ENCODE measurements around the gene ROBO1. TPM values are rescaled to one million over a fixed set of nuclear protein-coding genes. Genes with fewer than 3 reads are reported as not detected.

The ROBO1 gene
- total RNA-seq, 1 donor from 2014 or later: 71.7 TPM

DNA sequence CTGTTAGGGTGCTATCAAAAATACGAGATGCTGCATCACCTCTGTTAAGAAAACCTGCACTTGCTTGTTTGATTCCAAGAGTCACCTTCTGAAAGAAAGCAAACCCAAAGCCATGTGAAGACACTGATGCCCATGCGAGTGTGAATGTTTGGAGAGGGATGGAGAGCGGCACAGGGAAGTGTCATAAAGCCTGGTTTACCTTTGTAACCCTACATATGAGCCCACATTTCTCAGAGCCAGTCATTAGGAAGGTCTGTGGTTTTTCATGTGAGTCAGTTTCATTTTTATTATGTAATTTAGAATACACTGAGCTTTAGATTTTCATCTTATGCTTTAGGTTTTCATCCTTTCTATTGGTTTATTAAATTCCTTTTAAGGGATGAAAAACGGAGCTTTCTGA, 896.8 kb downstream of the ROBO1 start:
- no peak for TF ChIP-seq EZH2 (IDR thresholded peaks at IDR 0.05; ENCODE audit: insufficient read depth, low read length)
- TF ChIP-seq, protein P1, sequence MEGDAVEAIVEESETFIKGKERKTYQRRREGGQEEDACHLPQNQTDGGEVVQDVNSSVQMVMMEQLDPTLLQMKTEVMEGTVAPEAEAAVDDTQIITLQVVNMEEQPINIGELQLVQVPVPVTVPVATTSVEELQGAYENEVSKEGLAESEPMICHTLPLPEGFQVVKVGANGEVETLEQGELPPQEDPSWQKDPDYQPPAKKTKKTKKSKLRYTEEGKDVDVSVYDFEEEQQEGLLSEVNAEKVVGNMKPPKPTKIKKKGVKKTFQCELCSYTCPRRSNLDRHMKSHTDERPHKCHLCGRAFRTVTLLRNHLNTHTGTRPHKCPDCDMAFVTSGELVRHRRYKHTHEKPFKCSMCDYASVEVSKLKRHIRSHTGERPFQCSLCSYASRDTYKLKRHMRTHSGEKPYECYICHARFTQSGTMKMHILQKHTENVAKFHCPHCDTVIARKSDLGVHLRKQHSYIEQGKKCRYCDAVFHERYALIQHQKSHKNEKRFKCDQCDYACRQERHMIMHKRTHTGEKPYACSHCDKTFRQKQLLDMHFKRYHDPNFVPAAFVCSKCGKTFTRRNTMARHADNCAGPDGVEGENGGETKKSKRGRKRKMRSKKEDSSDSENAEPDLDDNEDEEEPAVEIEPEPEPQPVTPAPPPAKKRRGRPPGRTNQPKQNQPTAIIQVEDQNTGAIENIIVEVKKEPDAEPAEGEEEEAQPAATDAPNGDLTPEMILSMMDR (IDR thresholded peaks at IDR 0.05; ENCODE audit: insufficient read depth, low read depth, low read length): no peak
- H3K27me3 ChIP-seq (ENCODE audit: insufficient read depth, low read length): no peaks in the 10 kb centered on the region
- no peak for FAIRE-seq
- DNase-seq (ENCODE audit: low read depth): peak; percentile 54
- peaks cover 10% of the 10 kb centered on the region for H3K4me1 ChIP-seq (ENCODE audit: insufficient read depth, low read length)
- H4K20me1 ChIP-seq (ENCODE audit: insufficient read depth, low read length): no peaks in the 10 kb centered on the region
- H3K27ac ChIP-seq (ENCODE audit: low read depth, low read length): no peak overlapping the region
- H3K36me3 ChIP-seq (ENCODE audit: insufficient read depth, low read length): no peaks in the 10 kb centered on the region
- Mint-ChIP-seq H3K4me1 (ENCODE audit: low read depth, unreplicated experiment) (peaks cover 37% of the 10 kb centered on the region), H3K9me3 (ENCODE audit: unreplicated experiment) (no peaks in the 10 kb centered on the region), H3K36me3 (ENCODE audit: low read depth, unreplicated experiment) (no peaks in the 10 kb centered on the region), H3K27me3 (ENCODE audit: low read depth, unreplicated experiment) (no peaks in the 10 kb centered on the region), H3K27ac (ENCODE audit: unreplicated experiment) (no peak overlapping the region), H3K4me3 (ENCODE audit: unreplicated experiment) (no peak overlapping the region)
- no peaks in the 10 kb centered on the region for H3K79me2 ChIP-seq (ENCODE audit: insufficient read depth, low read length)
- H2AFZ ChIP-seq (ENCODE audit: low read depth, low read length): no peak overlapping the region
- no peaks in the 10 kb centered on the region for H3K9me3 ChIP-seq (ENCODE audit: insufficient read depth, low read depth, low read length)
- H3K4me2 ChIP-seq (ENCODE audit: low read length): no peak overlapping the region
- no peak overlapping the region for H3K4me3 ChIP-seq (ENCODE audit: insufficient read depth, low read depth, low read length)
- H3K9ac ChIP-seq (ENCODE audit: low read length): no peak overlapping the region

DNA sequence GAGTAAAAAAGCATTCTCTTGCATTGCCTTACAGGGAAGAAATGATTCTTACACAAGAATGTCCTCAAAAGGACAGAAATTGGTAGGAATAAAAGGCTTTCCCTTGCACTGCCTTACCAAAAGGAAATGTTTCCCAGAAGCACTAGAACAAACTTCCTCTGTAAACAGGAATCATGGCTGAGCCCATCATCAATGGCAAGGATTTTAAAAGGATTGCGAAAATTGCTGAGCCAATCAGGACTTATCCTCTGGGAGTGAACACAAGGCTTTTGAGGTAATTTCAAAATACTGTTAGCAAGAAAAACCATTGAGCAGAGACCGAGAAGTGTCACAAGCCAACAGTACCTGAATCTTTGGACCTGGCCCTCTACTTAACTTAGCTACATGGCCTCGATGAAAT, 897.3 kb downstream of the ROBO1 start:
- Histone ChIP-seq H2AFZ (ENCODE audit: low read depth, low read length) (no peak overlapping the region), H3K27ac (ENCODE audit: low read depth, low read length) (no peak overlapping the region), H3K9ac (ENCODE audit: low read length) (no peak overlapping the region), H3K27me3 (ENCODE audit: insufficient read depth, low read length) (no peaks in the 10 kb centered on the region), H3K4me2 (ENCODE audit: low read length) (no peak overlapping the region), H3K36me3 (ENCODE audit: insufficient read depth, low read length) (no peaks in the 10 kb centered on the region), H3K4me3 (ENCODE audit: insufficient read depth, low read depth, low read length) (no peak overlapping the region), H3K4me1 (ENCODE audit: insufficient read depth, low read length) (peaks cover 10% of the 10 kb centered on the region), H4K20me1 (ENCODE audit: insufficient read depth, low read length) (no peaks in the 10 kb centered on the region), H3K9me3 (ENCODE audit: insufficient read depth, low read depth, low read length) (no peaks in the 10 kb centered on the region), H3K79me2 (ENCODE audit: insufficient read depth, low read length) (no peaks in the 10 kb centered on the region)
- H3K36me3 Mint-ChIP-seq (ENCODE audit: low read depth, unreplicated experiment): no peaks in the 10 kb centered on the region
- DNase-seq (ENCODE audit: low read depth): no peak
- H3K4me3 Mint-ChIP-seq (ENCODE audit: unreplicated experiment): no peak overlapping the region
- no peaks in the 10 kb centered on the region for H3K9me3 Mint-ChIP-seq (ENCODE audit: unreplicated experiment)
- H3K27me3 Mint-ChIP-seq (ENCODE audit: low read depth, unreplicated experiment): no peaks in the 10 kb centered on the region
- peaks cover 34% of the 10 kb centered on the region for H3K4me1 Mint-ChIP-seq (ENCODE audit: low read depth, unreplicated experiment)
- no peak overlapping the region for H3K27ac Mint-ChIP-seq (ENCODE audit: unreplicated experiment)
- TF ChIP-seq, protein P1 (IDR thresholded peaks at IDR 0.05; ENCODE audit: insufficient read depth, low read depth, low read length): no peak
- TF ChIP-seq EZH2 (IDR thresholded peaks at IDR 0.05; ENCODE audit: insufficient read depth, low read length): no peak
- FAIRE-seq: no peak

DNA sequence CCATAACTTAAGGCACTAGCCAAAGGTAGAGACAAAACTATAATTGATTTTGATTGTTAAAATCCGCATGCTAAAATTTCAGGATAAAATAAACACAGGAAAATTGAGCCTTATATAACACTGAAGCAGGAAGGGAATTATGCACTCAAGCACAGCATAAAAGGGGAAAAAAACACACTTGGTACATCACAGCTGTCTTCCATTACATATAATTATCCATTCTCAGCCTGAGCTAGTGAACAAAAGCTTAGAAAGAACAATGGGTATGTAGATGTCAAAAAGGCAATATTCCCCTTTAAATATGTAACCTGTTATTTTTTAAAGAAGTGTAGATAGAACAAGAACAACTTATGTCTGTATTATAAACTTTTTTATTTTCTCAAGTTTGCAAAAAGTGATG, 899.2 kb downstream of the ROBO1 start:
- no peaks in the 10 kb centered on the region for H3K36me3 Mint-ChIP-seq (ENCODE audit: low read depth, unreplicated experiment)
- Histone ChIP-seq H3K4me1 (ENCODE audit: insufficient read depth, low read length) (peaks cover 10% of the 10 kb centered on the region), H3K4me2 (ENCODE audit: low read length) (no peak overlapping the region), H3K79me2 (ENCODE audit: insufficient read depth, low read length) (no peaks in the 10 kb centered on the region), H3K27ac (ENCODE audit: low read depth, low read length) (no peak overlapping the region), H3K9me3 (ENCODE audit: insufficient read depth, low read depth, low read length) (no peaks in the 10 kb centered on the region), H3K27me3 (ENCODE audit: insufficient read depth, low read length) (no peaks in the 10 kb centered on the region), H3K36me3 (ENCODE audit: insufficient read depth, low read length) (no peaks in the 10 kb centered on the region), H2AFZ (ENCODE audit: low read depth, low read length) (no peak overlapping the region), H3K4me3 (ENCODE audit: insufficient read depth, low read depth, low read length) (no peak overlapping the region), H4K20me1 (ENCODE audit: insufficient read depth, low read length) (no peaks in the 10 kb centered on the region), H3K9ac (ENCODE audit: low read length) (no peak overlapping the region)
- H3K27ac Mint-ChIP-seq (ENCODE audit: unreplicated experiment): peak overlapping the region; percentile 18
- TF ChIP-seq, protein P1 (IDR thresholded peaks at IDR 0.05; ENCODE audit: insufficient read depth, low read depth, low read length): no peak
- no peak for TF ChIP-seq EZH2 (IDR thresholded peaks at IDR 0.05; ENCODE audit: insufficient read depth, low read length)
- H3K27me3 Mint-ChIP-seq (ENCODE audit: low read depth, unreplicated experiment): no peaks in the 10 kb centered on the region
- H3K4me3 Mint-ChIP-seq (ENCODE audit: unreplicated experiment): no peak overlapping the region
- FAIRE-seq (no peak), DNase-seq (ENCODE audit: low read depth) (no peak)
- H3K4me1 Mint-ChIP-seq (ENCODE audit: low read depth, unreplicated experiment): peaks cover 29% of the 10 kb centered on the region
- no peaks in the 10 kb centered on the region for H3K9me3 Mint-ChIP-seq (ENCODE audit: unreplicated experiment)
